Activated CD4-positive, alpha-beta T cell treated with anti-CD3 and anti-CD28 coated beads for 1 hour (primary cell): Measurements from ENCODE around the gene KHSRP.
"Not testable (repeated sequence)": the region's sequence is repeated elsewhere in the genome, so short reads cannot be mapped to it uniquely, and the experiment has no call there.

Experiments
- DNase-seq: peaks from one replicate; pipeline ENCODE4 v3.0.0-alpha.2; 2020

Gene KHSRP

GRCh38 chr19:6451583-6452222 is 27.1 kb upstream of the KHSRP start:
- no peak for DNase-seq

GRCh38 chr19:6450166-6450565 is 25.6 kb upstream of the KHSRP start:
- DNase-seq, result no peak

DNA sequence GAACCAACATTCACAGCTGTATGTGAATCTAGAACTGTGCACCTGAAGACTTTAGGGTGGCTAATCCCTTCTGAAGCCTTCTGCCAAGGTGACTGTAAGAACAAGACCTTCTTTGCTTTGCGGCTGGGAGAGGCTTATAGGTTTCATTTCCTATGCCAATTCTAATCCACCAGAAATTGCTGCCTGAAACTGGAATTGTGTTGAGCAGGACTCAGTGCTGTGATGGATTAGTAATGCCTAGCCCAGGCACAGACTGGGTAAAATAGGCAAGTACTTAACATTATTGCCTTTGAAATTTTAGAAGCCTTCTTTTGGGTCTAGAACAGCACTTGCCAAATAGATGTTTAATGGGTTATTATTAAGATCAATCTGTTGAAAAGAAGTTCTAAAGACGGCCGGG is 23.4 kb upstream of the KHSRP start:
- no peak for DNase-seq

GRCh38 chr19:6446452-6446851 is 21.8 kb upstream of the KHSRP start:
- DNase-seq, result no peak

GRCh38 chr19:6443986-6444385 is 19.4 kb upstream of the KHSRP start:
- no peak for DNase-seq

- DNase-seq, result no peak
Measured at GRCh38 chr19:6442087-6442688, 17.6 kb upstream of the KHSRP start.

- DNase-seq, result no peak
Measured at GRCh38 chr19:6440905-6441304, 16.3 kb upstream of the KHSRP start.

DNA sequence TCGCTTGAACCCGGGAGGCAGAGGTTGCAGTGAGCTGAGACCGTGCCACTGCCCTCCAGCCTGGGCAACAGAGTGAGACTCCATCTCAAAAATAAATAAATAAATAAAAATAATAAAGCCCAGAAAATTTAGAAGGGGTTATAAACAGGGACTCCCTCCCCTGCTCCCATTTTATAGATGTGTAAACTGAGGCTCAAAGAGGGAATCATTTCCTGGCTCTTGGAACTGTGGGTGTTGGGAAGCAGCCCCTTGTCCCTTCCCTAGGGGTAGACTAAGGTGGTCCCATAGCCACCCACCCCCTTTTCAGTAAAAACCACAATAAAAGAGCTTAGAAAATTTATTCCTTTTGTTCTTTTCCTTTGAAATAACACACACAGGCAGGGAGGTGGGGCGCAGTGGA is 15.1 kb upstream of the KHSRP start:
- DNase-seq, result no peak

- DNase-seq, result no peak
Measured at GRCh38 chr19:6433663-6434062, 9.1 kb upstream of the KHSRP start, which contains the start of gene SLC25A41. Gene SLC25A41, minus strand, starts transcription at chr19:6433763. Its CDS starts 70 bp downstream, at chr19:6433693.

DNA sequence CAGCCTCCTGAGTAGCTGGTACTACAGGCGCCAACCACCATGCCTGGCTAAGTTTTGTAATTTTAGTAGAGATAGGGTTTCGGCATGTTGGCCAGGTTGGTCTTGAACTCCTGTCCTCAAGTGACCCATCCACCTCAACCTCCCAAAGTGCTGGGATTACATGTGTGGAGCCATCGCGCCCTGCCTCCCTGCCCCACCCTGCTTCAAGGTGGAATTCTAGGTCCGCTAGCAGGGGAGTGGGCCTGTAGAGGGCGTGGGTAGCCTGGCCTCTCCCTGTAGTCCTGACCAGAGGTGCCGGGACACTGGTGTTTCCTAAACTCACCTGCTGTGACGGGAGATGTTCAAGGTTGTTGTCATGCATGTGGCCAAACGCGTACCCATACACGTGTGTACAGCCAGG is 8.6 kb upstream of the KHSRP start:
- no peak for DNase-seq

- no peak for DNase-seq
Measured at GRCh38 chr19:6431891-6432290, 7.3 kb upstream of the KHSRP start.

- no peak for DNase-seq
Measured at GRCh38 chr19:6429419-6430221, 5.0 kb upstream of the KHSRP start.

DNA sequence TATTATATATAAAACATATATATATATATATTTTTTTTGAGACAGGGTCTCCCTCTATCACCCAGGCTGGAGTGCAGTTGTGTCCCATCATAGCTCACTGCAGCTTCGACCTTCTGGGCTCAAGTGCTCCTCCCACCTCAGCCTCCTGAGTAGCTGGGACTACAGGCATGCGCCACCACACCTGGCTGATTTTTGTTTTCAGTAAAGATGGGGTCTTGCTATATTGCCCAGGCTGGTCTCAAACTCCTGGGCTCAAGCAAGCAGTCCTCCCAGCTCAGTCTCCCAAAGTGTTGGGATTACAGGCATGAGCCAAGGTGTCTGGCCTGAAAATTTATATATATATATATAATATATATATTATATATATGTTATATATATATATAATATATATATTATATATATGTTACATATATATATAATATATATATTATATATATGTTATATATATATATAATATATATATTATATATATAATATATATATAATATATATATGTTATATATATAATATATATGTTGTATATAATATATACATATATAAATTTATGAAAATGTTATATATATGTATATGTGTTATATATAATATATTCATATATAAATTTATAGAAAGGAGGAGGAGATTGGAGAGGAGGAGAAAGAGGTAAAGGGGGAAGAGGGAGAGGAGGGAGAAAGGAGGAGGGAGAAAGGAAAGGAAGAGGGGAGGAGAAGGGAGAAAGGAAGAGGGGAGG is 4.2 kb upstream of the KHSRP start:
- DNase-seq, result not testable (repeated sequence)

- DNase-seq, result no peak
Measured at GRCh38 chr19:6427131-6427530, 2.5 kb upstream of the KHSRP start.

GRCh38 chr19:6425732-6426620 is 1.4 kb upstream of the KHSRP start:
- peak; percentile 16 for DNase-seq

DNA sequence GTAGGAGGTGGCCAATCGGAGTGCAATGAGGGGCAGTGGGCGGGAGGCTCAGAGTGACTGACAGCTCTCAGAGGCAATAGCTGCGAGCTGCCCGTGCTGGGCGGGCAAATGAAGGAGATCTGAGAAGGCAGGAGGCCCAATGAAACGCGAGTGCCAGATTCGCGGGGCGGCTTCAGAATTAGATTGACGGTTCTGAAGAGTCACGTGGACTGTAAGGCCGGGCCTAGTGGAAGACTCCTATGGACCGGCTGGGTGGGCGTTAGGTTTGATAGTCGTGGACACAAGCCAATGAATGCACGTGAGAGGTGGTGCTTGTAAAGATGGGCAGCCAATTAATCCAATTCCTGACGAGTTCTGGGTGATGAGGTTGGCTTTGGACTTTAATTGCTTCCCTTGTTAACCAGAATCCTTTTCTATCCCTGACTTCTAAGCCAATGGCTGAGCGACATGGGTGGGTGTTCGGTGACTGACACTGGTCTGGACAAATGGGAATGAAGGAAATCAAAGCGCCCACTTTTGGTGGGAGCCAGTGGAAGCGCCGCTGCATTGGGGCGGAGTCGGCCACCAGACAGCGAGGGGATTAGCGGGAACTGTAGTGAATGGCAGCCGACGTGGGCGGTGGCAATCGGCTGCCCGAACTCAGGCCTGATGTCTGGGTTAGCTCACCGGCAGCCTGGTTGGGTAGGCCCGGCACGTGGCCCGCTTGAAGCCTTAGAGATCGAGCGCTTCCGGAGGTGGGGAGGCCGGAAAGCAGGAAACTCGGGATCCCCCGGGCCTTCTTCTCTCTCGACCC is 524 bp upstream of the KHSRP start:
- peak; percentile 99 for DNase-seq

DNA sequence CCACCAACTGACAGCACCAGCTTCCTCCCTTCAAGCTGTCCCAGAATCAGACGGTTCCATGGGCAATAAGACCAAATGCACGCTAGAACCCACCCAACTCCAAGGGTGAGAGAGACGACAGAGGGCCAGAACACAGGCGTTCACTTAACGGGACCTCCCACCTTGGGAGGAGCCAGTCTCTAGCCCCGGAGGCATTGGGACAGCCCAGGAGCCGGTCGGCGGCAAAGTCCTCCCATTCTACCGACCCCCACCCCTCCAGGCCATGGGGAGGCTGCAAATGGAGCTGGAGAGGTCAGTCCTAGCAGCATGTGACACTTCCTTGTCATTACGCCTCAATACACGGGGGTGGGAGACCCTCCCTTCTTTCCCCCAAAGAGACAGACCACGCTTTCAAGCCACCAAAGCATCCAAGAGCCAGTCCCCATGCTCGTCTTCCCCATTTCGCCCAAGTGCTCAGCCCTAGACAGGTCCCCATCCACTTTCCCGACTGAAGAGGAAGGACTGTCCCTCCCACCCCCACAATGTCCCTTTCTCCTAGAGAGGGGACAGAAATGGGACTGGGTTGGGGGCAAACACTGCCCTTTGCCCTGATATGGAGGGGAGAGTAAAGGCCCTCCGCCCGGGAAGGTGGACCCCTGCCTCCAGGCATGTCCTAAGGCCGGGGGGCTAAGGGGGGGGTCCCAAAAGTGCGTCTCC is 964 bp downstream of the KHSRP start:
- DNase-seq, result no peak

DNA sequence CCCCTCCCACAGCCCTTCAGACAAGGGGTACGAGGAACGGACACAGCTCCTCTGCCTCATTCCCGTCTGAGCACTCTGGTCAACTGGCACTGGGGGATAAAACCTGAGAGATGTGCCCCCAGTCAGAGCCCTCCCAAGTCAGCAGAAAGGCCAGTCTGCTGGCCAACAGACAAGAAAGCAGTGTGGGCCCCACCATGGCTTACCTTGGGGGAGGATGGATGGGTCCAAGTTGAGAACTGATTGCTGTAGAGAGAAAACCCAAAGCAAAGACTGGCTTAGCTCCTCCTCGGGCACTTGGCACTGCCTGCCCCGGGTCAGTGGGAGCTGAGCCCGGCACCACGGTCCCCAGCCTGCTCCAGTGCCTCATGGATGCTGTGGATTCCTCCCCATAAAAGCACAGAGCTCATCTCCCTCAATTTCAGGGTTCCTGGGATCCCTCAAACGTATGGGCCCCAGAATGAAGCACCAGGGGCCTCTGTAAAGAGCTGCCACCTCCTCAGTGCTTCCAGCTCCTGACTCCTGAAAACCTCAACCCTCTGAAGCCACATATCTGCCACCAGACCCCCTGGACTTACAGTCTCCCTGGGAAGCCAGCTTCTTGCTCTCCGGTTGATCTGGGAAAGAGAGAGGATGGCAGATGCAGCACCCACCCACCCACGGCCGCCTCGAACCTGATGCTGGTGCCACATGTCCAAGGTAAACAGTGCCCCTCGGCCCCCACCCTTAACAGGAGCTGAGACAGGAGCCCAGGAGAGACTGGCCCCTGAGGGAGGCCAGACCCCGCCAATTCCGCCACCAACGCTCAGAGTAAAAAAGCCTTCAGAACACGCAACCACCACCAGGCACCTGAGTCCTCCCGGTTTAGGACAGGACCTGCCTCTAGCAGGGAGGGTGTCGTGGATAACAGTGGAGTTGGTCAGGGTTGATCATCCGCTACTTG is 3.3 kb downstream of the KHSRP start:
- DNase-seq, result no peak

- DNase-seq, result no peak
Measured at GRCh38 chr19:6418562-6418932, 6.1 kb downstream of the KHSRP start.
